WTC11 (cell line): ENCODE data around the gene DENND1C. TPM values are rescaled to one million over a fixed set of nuclear protein-coding genes. Genes with fewer than 3 reads are reported as not detected.

Source experiments
- ATAC-seq: fragments of 200-7000 bp; cut with Tn5 transposase; 2 replicates; pipeline ENCODE4 v1.10.0; 2021; ENCODE audit warnings: mild to moderate bottlenecking, moderate library complexity
- CTCF ChIA-PET: fragments of 300-600 bp; sonication (Branson Sonifier 250); formaldehyde crosslinking; loops from one replicate; lab custom pipeline; 2021; ENCODE audit warnings: antibody characterized with exemption; lab: Charles Lee
- POLR2A ChIA-PET: fragments of 350-600 bp; sonication (Branson Sonifier 250); formaldehyde crosslinking; loops from one replicate; lab custom pipeline; 2021; ENCODE audit warnings: antibody characterized with exemption; lab: Charles Lee
- DNase-seq: peaks from one replicate; pipeline ENCODE4 v3.0.0; 2021; ENCODE audit warnings: low spot score
- H3K27ac Mint-ChIP-seq: 2 replicates; pipeline ENCODE4 v1.8.0; 2021; ENCODE audit warnings: mixed read lengths
- H3K27me3 Mint-ChIP-seq: 2 replicates; pipeline ENCODE4 v1.8.0; 2021; ENCODE audit warnings: low read depth, mild to moderate bottlenecking, moderate library complexity, mixed read lengths
- H3K36me3 Mint-ChIP-seq: 2 replicates; pipeline ENCODE4 v1.8.0; 2021; ENCODE audit warnings: mixed read lengths
- H3K4me1 Mint-ChIP-seq: 2 replicates; pipeline ENCODE4 v1.8.0; 2022; ENCODE audit warnings: mixed read lengths
- H3K4me3 Mint-ChIP-seq: 2 replicates; pipeline ENCODE4 v1.8.0; 2021; ENCODE audit warnings: mild to moderate bottlenecking, moderate library complexity, mixed read lengths
- H3K9me3 Mint-ChIP-seq: 2 replicates; pipeline ENCODE4 v1.8.0; 2021; ENCODE audit warnings: mixed read lengths
- AR ChIP-seq: fragments of 250-450 bp; sonication (Bioruptor Pico); IDR thresholded peaks from 2 replicates; pipeline ENCODE4 v1.9.0; 2021; ENCODE audit warnings: mild to moderate bottlenecking
- CBFB ChIP-seq: sonication (generic); formaldehyde crosslinking; IDR thresholded peaks from 2 replicates; pipeline ENCODE4 v1.8.1; 2022; ENCODE audit warnings: mild to moderate bottlenecking, low read depth, missing genetic modification reagents
- CREB1 ChIP-seq: sonication (generic); formaldehyde crosslinking; IDR thresholded peaks from 2 replicates; pipeline ENCODE4 v1.8.0; 2023; ENCODE audit warnings: mild to moderate bottlenecking, missing genetic modification reagents
- CTCF ChIP-seq: fragments of 200-600 bp; IDR thresholded peaks from 2 replicates; pipeline ENCODE4 v1.8.0; 2022; ENCODE audit warnings: antibody characterized with exemption
- FOXK1 ChIP-seq: sonication (generic); formaldehyde crosslinking; IDR thresholded peaks from 2 replicates; pipeline ENCODE4 v1.8.0; 2022; ENCODE audit warnings: mild to moderate bottlenecking, moderate library complexity, missing genetic modification reagents
- FOXP1 ChIP-seq: sonication (generic); formaldehyde crosslinking; IDR thresholded peaks from 2 replicates; pipeline ENCODE4 v1.8.0; 2022; ENCODE audit warnings: missing genetic modification reagents, mild to moderate bottlenecking, moderate library complexity, borderline replicate concordance
- GTF2I ChIP-seq: fragments of 250-450 bp; sonication (Bioruptor Pico); conservative IDR thresholded peaks from 2 replicates; pipeline ENCODE4 v1.4.0; 2021; ENCODE audit warnings: mild to moderate bottlenecking
- HMGXB4 ChIP-seq: sonication (generic); formaldehyde crosslinking; IDR thresholded peaks from 2 replicates; pipeline ENCODE4 v1.8.1; 2023; ENCODE audit warnings: mild to moderate bottlenecking, moderate library complexity, missing genetic modification reagents
- NFATC4 ChIP-seq: fragments of 250-450 bp; sonication (Bioruptor Pico); IDR thresholded peaks from 2 replicates; pipeline ENCODE4 v1.9.0; 2021; ENCODE audit warnings: mild to moderate bottlenecking
- NFE2L1 ChIP-seq: sonication (generic); formaldehyde crosslinking; IDR thresholded peaks from 2 replicates; pipeline ENCODE4 v1.8.1; 2023; ENCODE audit warnings: missing genetic modification reagents
- SMAD3 ChIP-seq: sonication (generic); formaldehyde crosslinking; IDR thresholded peaks from 2 replicates; pipeline ENCODE4 v1.8.0; 2022; ENCODE audit warnings: missing genetic modification reagents, mild to moderate bottlenecking, borderline replicate concordance
- SMAD4 ChIP-seq: sonication (generic); formaldehyde crosslinking; IDR thresholded peaks from 2 replicates; pipeline ENCODE4 v1.8.0; 2022; ENCODE audit warnings: mild to moderate bottlenecking, missing genetic modification reagents
- STAT6 ChIP-seq: sonication (generic); formaldehyde crosslinking; conservative IDR thresholded peaks from 2 replicates; pipeline ENCODE4 v1.8.1; 2023; ENCODE audit warnings: mild to moderate bottlenecking, low read depth, missing genetic modification reagents, moderate library complexity
- TCF7 ChIP-seq: sonication (generic); formaldehyde crosslinking; IDR thresholded peaks from 2 replicates; pipeline ENCODE4 v1.8.0; 2022; ENCODE audit warnings: mild to moderate bottlenecking, low read depth, missing genetic modification reagents, moderate library complexity
- TEAD4 ChIP-seq: sonication (generic); formaldehyde crosslinking; IDR thresholded peaks from 2 replicates; pipeline ENCODE4 v1.8.0; 2022; ENCODE audit warnings: mild to moderate bottlenecking, missing genetic modification reagents
- TP53 ChIP-seq: sonication (generic); formaldehyde crosslinking; IDR thresholded peaks from 2 replicates; pipeline ENCODE4 v1.8.1; 2023; ENCODE audit warnings: mild to moderate bottlenecking, missing genetic modification reagents
- USF2 ChIP-seq: sonication (generic); formaldehyde crosslinking; IDR thresholded peaks from 2 replicates; pipeline ENCODE4 v1.8.1; 2023; ENCODE audit warnings: mild to moderate bottlenecking, missing genetic modification reagents, moderate library complexity
- ZMAT4 ChIP-seq: fragments of 250-450 bp; sonication (Bioruptor Pico); IDR thresholded peaks from 2 replicates; pipeline ENCODE4 v1.9.0; 2021; ENCODE audit warnings: mild to moderate bottlenecking
- ZNF317 ChIP-seq: sonication (generic); formaldehyde crosslinking; IDR thresholded peaks from 2 replicates; pipeline ENCODE4 v1.8.1; 2023; ENCODE audit warnings: low read depth, mild to moderate bottlenecking, moderate library complexity, missing genetic modification reagents, borderline replicate concordance
- ZSCAN18 ChIP-seq: fragments of 250-450 bp; sonication (Bioruptor Pico); IDR thresholded peaks from 2 replicates; pipeline ENCODE4 v2.1.2; 2022; ENCODE audit warnings: mild to moderate bottlenecking, moderate library complexity
- total RNA-seq: library from RNA; stranded (reverse); gene quantifications from 3 replicates; pipeline ENCODE4 v1.2.3, GENCODE V29; 2021

The DENND1C gene
- total RNA-seq, 1 experiment from 2014 or later, result 4.3 TPM

GRCh38 chr19:6473647-6474046, 7.9 kb downstream of the DENND1C start:
- Mint-ChIP-seq H3K4me1 (peaks cover 4% of the 10 kb centered on the region; the same call in 1 of the 2 replicates), H3K9me3 (no peaks in the 10 kb centered on the region), H3K27me3 (peaks cover 30% of the 10 kb centered on the region), H3K4me3 (no peak overlapping the region), H3K36me3 (no peaks in the 10 kb centered on the region), H3K27ac (no peak overlapping the region)
- no peak for DNase-seq
- ATAC-seq, result no peak
- ChIA-PET CTCF (no interaction called here), POLR2A (no interaction called here)
- TF ChIP-seq CTCF (no peak), GTF2I (CRISPR knock-in tag) (no peak), ZNF317 (no peak), STAT6 (CRISPR knock-in tag) (no peak), HMGXB4 (no peak), SMAD4 (no peak), NFE2L1 (CRISPR knock-in tag) (no peak), TP53 (CRISPR knock-in tag) (no peak), CREB1 (CRISPR knock-in tag) (no peak)

GRCh38 chr19:6472713-6473112, 8.9 kb downstream of the DENND1C start:
- no peaks in the 10 kb centered on the region; the same call in 1 of the 2 replicates for H3K36me3 Mint-ChIP-seq

GRCh38 chr19:6471076-6471475, 10.5 kb downstream of the DENND1C start:
- ATAC-seq, result no peak
- no peak for DNase-seq
- ChIA-PET POLR2A (no interaction called here), CTCF (interaction anchor here (0.8 to 1.1 kb wide), 2 partner anchors 10 kb away, joined by 3 read pairs; partner anchors contain the start of gene DENND1C)
- Mint-ChIP-seq H3K36me3 (no peaks in the 10 kb centered on the region; the same call in 1 of the 2 replicates), H3K27ac (no peak overlapping the region), H3K4me3 (no peak overlapping the region), H3K9me3 (no peaks in the 10 kb centered on the region), H3K27me3 (peaks cover 28% of the 10 kb centered on the region), H3K4me1 (peaks cover 7% of the 10 kb centered on the region; the same call in 1 of the 2 replicates)
- no peak for TF ChIP-seq FOXK1
- no peak for TF ChIP-seq ZMAT4 (CRISPR knock-in tag)
- no peak for TF ChIP-seq NFE2L1 (CRISPR knock-in tag)
- no peak for TF ChIP-seq CREB1 (CRISPR knock-in tag)
- TF ChIP-seq TEAD4 (CRISPR knock-in tag), result no peak
- no peak for TF ChIP-seq SMAD3 (CRISPR knock-in tag)
- TF ChIP-seq USF2 (CRISPR knock-in tag), result no peak
- TF ChIP-seq TCF7, result no peak
- TF ChIP-seq NFATC4, result no peak
- no peak for TF ChIP-seq FOXP1 (CRISPR knock-in tag)
- TF ChIP-seq AR, result no peak
- no peak for TF ChIP-seq GTF2I (CRISPR knock-in tag)

More at GRCh38 chr19:6472713-6473112, 8.9 kb downstream of the DENND1C start:
- CTCF ChIA-PET, result interaction anchor here (1.4 kb wide), 1 partner anchor 9 kb away, joined by 3 read pairs; the partner anchor contains the start of gene DENND1C
- ATAC-seq (no peak), DNase-seq (no peak)
- no peak overlapping the region for H3K27ac Mint-ChIP-seq
- POLR2A ChIA-PET, result no interaction called here
- TF ChIP-seq CBFB (CRISPR knock-in tag), result no peak
- TF ChIP-seq ZSCAN18 (CRISPR knock-in tag), result no peak
- H3K27me3 Mint-ChIP-seq, result peaks cover 30% of the 10 kb centered on the region
- H3K4me3 Mint-ChIP-seq, result no peak overlapping the region
- peaks cover 7% of the 10 kb centered on the region; the same call in 1 of the 2 replicates for H3K4me1 Mint-ChIP-seq
- no peaks in the 10 kb centered on the region for H3K9me3 Mint-ChIP-seq
